GM20431 (cell line): Measurements from ENCODE around the gene EDNRB.
"Not testable (repeated sequence)": the region's sequence is repeated elsewhere in the genome, so short reads cannot be mapped to it uniquely, and the experiment has no call there.

Experiments used
- in situ Hi-C: fragments of 300-500 bp; cut with MseI, MboI; formaldehyde crosslinking; loops from one replicate; pipeline ENCODE4 v1.15.0; 2020; ENCODE audit warnings: low sequenced_read_pairs; ENCODE audit not compliant: unreplicated experiment

Gene EDNRB

GRCh38 chr13:77918391-77919245, at the start of gene EDNRB:
Gene EDNRB, minus strand, starts transcription at chr13:77918831. Its CDS starts 258 bp downstream, at chr13:77918573.
- in situ Hi-C loops: no loop called here

GRCh38 chr13:77966671-77967070, 48.0 kb upstream of the EDNRB start:
- in situ Hi-C loops: no loop called here

GRCh38 chr13:77952737-77953136, 34.1 kb upstream of the EDNRB start:
- in situ Hi-C loops: no loop called here

GRCh38 chr13:77952276-77952675, 33.6 kb upstream of the EDNRB start:
- in situ Hi-C loops: no loop called here

GRCh38 chr13:77946522-77946921, 27.9 kb upstream of the EDNRB start:
- in situ Hi-C loops: no loop called here

- in situ Hi-C loops: not testable (repeated sequence)
Observed at GRCh38 chr13:77935063-77935462, 16.4 kb upstream of the EDNRB start.

GRCh38 chr13:77930430-77930829, 11.8 kb upstream of the EDNRB start:
- in situ Hi-C loops: no loop called here

GRCh38 chr13:77928909-77929308, 10.3 kb upstream of the EDNRB start:
- in situ Hi-C loops: no loop called here

GRCh38 chr13:77925616-77926015, 7.0 kb upstream of the EDNRB start:
- in situ Hi-C loops: no loop called here

GRCh38 chr13:77919921-77920294, 1.3 kb upstream of the EDNRB start:
- in situ Hi-C loops: no loop called here

- in situ Hi-C loops: no loop called here
Observed at GRCh38 chr13:77919246-77919920, 752 bp upstream of the EDNRB start.

GRCh38 chr13:77916488-77916887, 2.1 kb downstream of the EDNRB start:
- in situ Hi-C loops: no loop called here

- in situ Hi-C loops: no loop called here
Observed at GRCh38 chr13:77915686-77916085, 2.9 kb downstream of the EDNRB start.

- in situ Hi-C loops: no loop called here
Observed at GRCh38 chr13:77913003-77913402, 5.6 kb downstream of the EDNRB start.

GRCh38 chr13:77911751-77912150, 6.9 kb downstream of the EDNRB start:
- in situ Hi-C loops: no loop called here

GRCh38 chr13:77909827-77910226, 8.8 kb downstream of the EDNRB start:
- in situ Hi-C loops: no loop called here

GRCh38 chr13:77908531-77908930, 10.1 kb downstream of the EDNRB start:
- in situ Hi-C loops: no loop called here

- in situ Hi-C loops: no loop called here
Observed at GRCh38 chr13:77907666-77908341, 10.8 kb downstream of the EDNRB start.

GRCh38 chr13:77904031-77904430, 14.6 kb downstream of the EDNRB start:
- in situ Hi-C loops: no loop called here

- in situ Hi-C loops: no loop called here
Observed at GRCh38 chr13:77903435-77903834, 15.2 kb downstream of the EDNRB start.
